OCI-LY1 (cell line): Measurements from ENCODE around the gene GSTM2.

ENCODE experiments used
- H2AFZ ChIP-seq: fragments of 200-600 bp; sonication (generic), shearing (Covaris generic); 2 replicates; pipeline ENCODE4 v1.6.0; 2014; ENCODE audit warnings: antibody characterized with exemption, mild to moderate bottlenecking, low read length
- H3F3A ChIP-seq: fragments of 200-600 bp; sonication (generic), shearing (Covaris generic); 2 replicates; pipeline ENCODE4 v1.6.0; 2014; ENCODE audit warnings: mild to moderate bottlenecking, antibody characterized with exemption, low read length, moderate library complexity; ENCODE audit not compliant: insufficient read depth
- H3K27ac ChIP-seq: fragments of 200-600 bp; sonication (generic); 2 replicates; pipeline ENCODE4 v1.5.1; 2014; ENCODE audit warnings: low read length, mixed run types, mild to moderate bottlenecking, low read depth; ENCODE audit not compliant: poor library complexity, severe bottlenecking
- H3K27me3 ChIP-seq: fragments of 200-600 bp; sonication (generic); 2 replicates; pipeline ENCODE4 v1.6.0; 2014; ENCODE audit warnings: antibody characterized with exemption, mild to moderate bottlenecking, low read length, moderate library complexity; ENCODE audit not compliant: insufficient read depth
- H3K36me3 ChIP-seq: fragments of 200-600 bp; sonication (generic); 2 replicates; pipeline ENCODE4 v1.6.1; 2014; ENCODE audit warnings: mild to moderate bottlenecking, antibody characterized with exemption, low read length, moderate library complexity, mixed read lengths; ENCODE audit not compliant: insufficient read depth
- H3K4me1 ChIP-seq: fragments of 200-600 bp; sonication (generic); 2 replicates; pipeline ENCODE4 v1.5.1; 2014; ENCODE audit warnings: mild to moderate bottlenecking, low read length, moderate library complexity; ENCODE audit not compliant: insufficient read depth, severe bottlenecking
- H3K4me2 ChIP-seq: fragments of 200-600 bp; sonication (generic), shearing (Covaris generic); 2 replicates; pipeline ENCODE4 v1.6.1; 2014; ENCODE audit warnings: low read length
- H3K4me3 ChIP-seq: fragments of 200-600 bp; sonication (generic); 2 replicates; pipeline ENCODE4 v1.5.1; 2014; ENCODE audit warnings: low read length, low read depth, mild to moderate bottlenecking, mixed read lengths; ENCODE audit not compliant: poor library complexity, severe bottlenecking
- H3K79me2 ChIP-seq: fragments of 200-600 bp; shearing (Covaris generic); 2 replicates; pipeline ENCODE4 v1.6.1; 2016; ENCODE audit warnings: mixed run types, low read length, mixed read lengths; ENCODE audit not compliant: insufficient read depth
- H3K9ac ChIP-seq: fragments of 200-600 bp; sonication (generic), shearing (Covaris generic); 2 replicates; pipeline ENCODE4 v1.6.1; 2014; ENCODE audit warnings: mild to moderate bottlenecking, low read length, mixed read lengths
- H3K9me2 ChIP-seq: fragments of 200-600 bp; sonication (generic), shearing (Covaris generic); 2 replicates; pipeline ENCODE4 v1.6.1; 2014; ENCODE audit warnings: low read depth, mild to moderate bottlenecking, low read length, mixed read lengths
- H3K9me3 ChIP-seq: fragments of 200-600 bp; shearing (Covaris generic); 2 replicates; pipeline ENCODE4 v1.6.1; 2014; ENCODE audit warnings: low read length, mixed read lengths
- H4K20me1 ChIP-seq: fragments of 200-600 bp; sonication (generic), shearing (Covaris generic); 2 replicates; pipeline ENCODE4 v1.6.0; 2016; ENCODE audit warnings: mild to moderate bottlenecking, low read length; ENCODE audit not compliant: insufficient read depth
- EZH2 ChIP-seq: fragments of 200-600 bp; sonication (generic), shearing (Covaris generic); IDR thresholded peaks from 2 replicates; pipeline ENCODE4 v1.8.0; 2017; ENCODE audit warnings: borderline replicate concordance, mixed run types, mild to moderate bottlenecking, antibody characterized with exemption, low read length, moderate library complexity, mixed read lengths
- TF ChIP-seq, protein P1 (sequence below): fragments of 200-600 bp; sonication (generic), shearing (Covaris generic); IDR thresholded peaks from 2 replicates; pipeline ENCODE4 v1.5.1; 2017; ENCODE audit warnings: mild to moderate bottlenecking, antibody characterized with exemption, low read length, moderate library complexity, mixed read lengths

The GSTM2 gene

DNA sequence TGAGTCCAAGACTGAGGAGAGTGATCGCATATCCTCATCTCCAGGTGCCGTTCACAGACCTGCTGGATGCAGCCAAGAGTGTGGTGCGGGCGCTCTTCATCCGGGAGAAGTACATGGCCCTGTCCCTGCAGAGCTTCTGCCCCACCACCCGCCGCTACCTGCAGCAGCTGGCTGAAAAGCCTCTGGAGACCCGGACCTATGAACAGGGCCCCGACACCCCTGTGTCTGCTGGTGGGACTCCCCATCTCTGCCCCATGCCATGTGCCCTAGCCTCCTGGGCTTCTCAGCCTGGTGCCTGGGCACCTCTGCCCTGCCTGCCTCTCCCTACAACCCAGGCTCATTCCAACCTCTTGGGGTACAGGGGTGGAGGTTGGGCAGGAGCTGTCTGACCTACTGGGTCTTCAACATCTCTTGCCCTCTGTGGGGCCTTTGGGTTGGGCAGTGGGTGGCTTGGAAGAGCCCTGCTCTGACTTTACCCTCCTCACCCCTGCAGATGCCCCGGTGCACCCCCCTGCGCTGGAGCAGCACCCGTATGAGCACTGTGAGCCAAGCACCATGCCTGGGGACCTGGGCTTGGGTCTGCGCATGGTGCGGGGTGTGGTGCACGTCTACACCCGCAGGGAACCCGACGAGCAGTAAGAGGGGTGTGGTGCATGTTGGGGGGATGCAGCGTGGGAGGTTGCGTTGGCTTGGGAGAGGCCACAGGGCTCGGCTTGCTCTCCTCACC, 41.0 kb upstream of the GSTM2 start:
- Histone ChIP-seq H2AFZ (no peak overlapping the region), H4K20me1 (no peaks in the 10 kb centered on the region), H3K4me1 (peaks cover 36% of the 10 kb centered on the region), H3K9me2 (no peaks in the 10 kb centered on the region), H3K36me3 (peaks cover 45% of the 10 kb centered on the region), H3K4me3 (no peak overlapping the region), H3F3A (no peaks in the 10 kb centered on the region), H3K9ac (no peak overlapping the region), H3K9me3 (no peaks in the 10 kb centered on the region), H3K27me3 (no peaks in the 10 kb centered on the region), H3K27ac (no peak overlapping the region), H3K4me2 (no peak overlapping the region), H3K79me2 (no peaks in the 10 kb centered on the region)
- TF ChIP-seq, protein P1, sequence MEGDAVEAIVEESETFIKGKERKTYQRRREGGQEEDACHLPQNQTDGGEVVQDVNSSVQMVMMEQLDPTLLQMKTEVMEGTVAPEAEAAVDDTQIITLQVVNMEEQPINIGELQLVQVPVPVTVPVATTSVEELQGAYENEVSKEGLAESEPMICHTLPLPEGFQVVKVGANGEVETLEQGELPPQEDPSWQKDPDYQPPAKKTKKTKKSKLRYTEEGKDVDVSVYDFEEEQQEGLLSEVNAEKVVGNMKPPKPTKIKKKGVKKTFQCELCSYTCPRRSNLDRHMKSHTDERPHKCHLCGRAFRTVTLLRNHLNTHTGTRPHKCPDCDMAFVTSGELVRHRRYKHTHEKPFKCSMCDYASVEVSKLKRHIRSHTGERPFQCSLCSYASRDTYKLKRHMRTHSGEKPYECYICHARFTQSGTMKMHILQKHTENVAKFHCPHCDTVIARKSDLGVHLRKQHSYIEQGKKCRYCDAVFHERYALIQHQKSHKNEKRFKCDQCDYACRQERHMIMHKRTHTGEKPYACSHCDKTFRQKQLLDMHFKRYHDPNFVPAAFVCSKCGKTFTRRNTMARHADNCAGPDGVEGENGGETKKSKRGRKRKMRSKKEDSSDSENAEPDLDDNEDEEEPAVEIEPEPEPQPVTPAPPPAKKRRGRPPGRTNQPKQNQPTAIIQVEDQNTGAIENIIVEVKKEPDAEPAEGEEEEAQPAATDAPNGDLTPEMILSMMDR: no peak
- no peak for TF ChIP-seq EZH2

DNA sequence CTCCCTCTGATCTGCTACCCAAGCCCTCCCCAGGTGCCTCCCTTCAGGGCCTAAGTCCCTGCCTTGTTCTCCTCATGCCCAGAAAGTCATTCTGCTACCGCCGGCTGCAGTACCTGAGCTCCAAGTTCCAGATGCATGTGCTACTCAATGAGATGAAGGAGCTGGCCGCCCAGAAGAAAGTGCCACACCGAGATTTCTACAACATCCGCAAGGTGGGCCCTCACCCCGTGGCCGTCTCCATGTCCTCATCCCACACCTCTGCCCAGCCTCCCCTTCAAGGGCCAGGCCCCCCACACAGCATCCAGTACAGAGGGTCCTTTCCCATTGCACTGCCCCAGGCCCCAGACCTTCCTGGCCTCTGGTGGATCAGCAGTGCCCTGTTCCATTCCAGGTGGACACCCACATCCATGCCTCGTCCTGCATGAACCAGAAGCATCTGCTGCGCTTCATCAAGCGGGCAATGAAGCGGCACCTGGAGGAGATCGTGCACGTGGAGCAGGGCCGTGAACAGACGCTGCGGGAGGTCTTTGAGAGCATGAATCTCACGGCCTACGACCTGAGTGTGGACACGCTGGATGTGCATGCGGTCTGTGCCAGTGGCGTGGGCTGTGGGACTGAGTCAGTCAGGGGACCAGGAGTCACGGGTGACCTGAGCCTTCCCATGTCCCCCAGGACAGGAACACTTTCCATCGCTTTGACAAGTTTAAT, 40.0 kb upstream of the GSTM2 start:
- H3K27ac ChIP-seq: no peak overlapping the region
- no peaks in the 10 kb centered on the region for H3K9me3 ChIP-seq
- no peaks in the 10 kb centered on the region for H3K27me3 ChIP-seq
- H3K79me2 ChIP-seq: no peaks in the 10 kb centered on the region
- TF ChIP-seq, protein P1: no peak
- TF ChIP-seq EZH2: no peak
- H3F3A ChIP-seq: no peaks in the 10 kb centered on the region
- no peak overlapping the region for H3K4me3 ChIP-seq
- no peak overlapping the region for H3K9ac ChIP-seq
- H4K20me1 ChIP-seq: no peaks in the 10 kb centered on the region
- H3K4me2 ChIP-seq: no peak overlapping the region
- H3K9me2 ChIP-seq: no peaks in the 10 kb centered on the region
- H3K36me3 ChIP-seq: peaks cover 52% of the 10 kb centered on the region
- no peak overlapping the region for H2AFZ ChIP-seq
- peaks cover 26% of the 10 kb centered on the region for H3K4me1 ChIP-seq

DNA sequence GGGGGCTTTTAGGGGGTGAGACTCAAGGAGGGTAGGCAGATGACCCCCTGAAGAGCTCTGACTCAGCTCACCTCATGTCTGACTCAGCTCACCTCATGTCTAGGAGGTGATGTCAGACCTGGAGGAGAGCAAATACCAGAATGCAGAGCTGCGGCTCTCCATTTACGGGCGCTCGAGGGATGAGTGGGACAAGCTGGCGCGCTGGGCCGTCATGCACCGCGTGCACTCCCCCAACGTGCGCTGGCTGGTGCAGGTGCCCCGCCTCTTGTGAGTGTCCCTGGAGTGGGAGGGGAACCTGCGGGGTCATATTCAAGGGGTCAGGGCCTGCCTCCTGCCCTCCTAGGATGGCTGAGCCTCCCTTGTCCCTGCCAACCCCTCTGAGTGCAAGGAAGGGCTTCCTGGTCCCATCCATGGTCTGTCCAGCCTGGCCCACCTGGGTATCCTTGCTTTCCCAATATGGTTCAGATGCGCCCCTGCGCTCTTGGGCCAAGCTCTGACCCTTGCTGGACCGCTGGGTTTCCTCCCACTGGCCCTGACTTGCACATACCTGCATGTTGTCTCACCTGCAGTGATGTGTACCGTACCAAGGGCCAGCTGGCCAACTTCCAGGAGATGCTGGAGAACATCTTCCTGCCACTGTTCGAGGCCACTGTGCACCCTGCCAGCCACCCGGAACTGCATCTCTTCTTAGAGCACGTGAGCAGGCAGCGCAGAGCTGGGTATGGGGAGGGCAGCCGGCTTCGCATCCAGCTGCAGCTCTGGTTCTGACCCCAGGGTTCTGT, 39.1 kb upstream of the GSTM2 start:
- Histone ChIP-seq H3K79me2 (no peaks in the 10 kb centered on the region), H3K27ac (no peak overlapping the region), H2AFZ (no peak overlapping the region), H3K9me2 (no peaks in the 10 kb centered on the region), H3F3A (no peaks in the 10 kb centered on the region), H3K4me2 (no peak overlapping the region), H3K9me3 (no peaks in the 10 kb centered on the region), H4K20me1 (no peaks in the 10 kb centered on the region), H3K36me3 (peaks cover 52% of the 10 kb centered on the region), H3K4me1 (peaks cover 17% of the 10 kb centered on the region), H3K27me3 (no peaks in the 10 kb centered on the region), H3K4me3 (no peak overlapping the region), H3K9ac (no peak overlapping the region)
- TF ChIP-seq, protein P1: no peak
- no peak for TF ChIP-seq EZH2
